Heart left ventricle (tissue), 13 donors: Measurements from ENCODE around the gene ACOXL.

Source experiments
- POLR2A ChIP-seq, 2 donors: fragments of 450-650 bp; IDR thresholded peaks; one replicate each; pipeline ENCODE4 v1.6.1; 2017; ENCODE audit warnings: antibody characterized with exemption in 2 of 2, mild to moderate bottlenecking in 2 of 2, moderate library complexity in 2 of 2
- TF ChIP-seq, protein P1 (sequence below), 12 donors: fragments of 200-600 bp; sonication (generic) in 4 of 12; IDR thresholded peaks; one replicate each; pipeline versions ENCODE4 v1.5.0 to v1.8.0; 2018 to 2022; ENCODE audit warnings: antibody characterized with exemption in 12 of 12, mild to moderate bottlenecking in 5 of 12
- donor health status: ischemic (EF 13 %, LVEDD 7.1; RV severe dilation, severe dysfunction).
- donor health status: DM: no; HTN: yes; CAD: no.
- donor health status: DM: no; HTN: no; CAD: no.
- donor health status: ischemic (EF 25% LVEDD 6.9; RV normal size, moderate dysfunction).
- donor health status: ischemic (EF 25% LVEDD 5.7; RV mildly dilated, moderate dysfunction).
- donor health status: ischemic (EF 35%, LVEDD 5.7; RV mildly dilated, moderate dysfunction).
- donor health status: nonischemic (EF 11% LVEDD 7.7; RV severe dilation, severe dysfunction).
- donor health status: DM: yes; HTN: yes; CAD: no.
- donor health status: PGD.
- donor health status: ischemic (EF 29% LVEDD 5.4; RV normal size, mild dysfunction).
- donor health status: nonischemic (EF 23%, LVEDD 6.1; RV moderate dilation, normal function).

DNA sequence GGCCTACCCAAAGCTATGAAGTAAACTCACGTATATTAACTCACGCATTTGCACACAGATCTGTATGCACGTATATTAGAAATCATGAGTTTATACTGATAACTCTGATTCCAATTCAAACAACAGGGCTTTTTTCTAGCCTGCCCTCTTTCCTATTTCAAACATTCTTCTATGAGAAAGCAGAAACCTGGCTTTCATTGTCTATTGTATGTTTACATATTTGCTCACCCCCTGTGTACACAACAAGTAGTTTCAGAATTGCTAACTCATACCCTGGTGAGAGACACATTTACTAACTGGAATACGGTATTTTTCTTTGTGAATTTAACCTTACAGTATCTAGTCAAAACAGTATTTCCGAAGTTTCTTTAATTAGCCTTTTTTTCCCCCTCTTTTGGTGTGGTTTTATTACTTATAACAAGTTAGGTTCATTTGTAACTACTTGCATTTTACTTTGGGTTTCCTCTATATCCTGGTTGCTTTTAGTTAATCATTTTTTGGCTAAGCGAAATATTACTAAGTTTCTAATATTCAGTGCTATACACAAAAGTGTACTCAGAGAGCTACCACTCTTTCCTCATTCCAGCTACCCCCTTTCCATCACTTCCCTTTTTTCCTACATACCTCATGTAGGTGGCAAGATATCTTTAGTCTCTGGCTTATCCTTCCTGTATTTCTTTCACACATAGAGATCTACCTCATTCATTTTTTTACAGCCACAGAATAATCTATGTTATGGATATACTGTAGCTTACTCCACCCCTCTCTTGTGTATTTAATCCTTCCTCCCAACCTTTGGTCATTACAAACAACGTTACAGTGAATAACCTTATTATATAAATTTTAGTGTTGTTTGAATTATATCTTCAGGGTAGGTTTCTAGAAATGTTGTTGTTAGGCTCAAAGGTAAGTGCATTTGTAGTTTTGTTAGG is 275.6 kb downstream of the ACOXL start:
- TF ChIP-seq, protein P1, sequence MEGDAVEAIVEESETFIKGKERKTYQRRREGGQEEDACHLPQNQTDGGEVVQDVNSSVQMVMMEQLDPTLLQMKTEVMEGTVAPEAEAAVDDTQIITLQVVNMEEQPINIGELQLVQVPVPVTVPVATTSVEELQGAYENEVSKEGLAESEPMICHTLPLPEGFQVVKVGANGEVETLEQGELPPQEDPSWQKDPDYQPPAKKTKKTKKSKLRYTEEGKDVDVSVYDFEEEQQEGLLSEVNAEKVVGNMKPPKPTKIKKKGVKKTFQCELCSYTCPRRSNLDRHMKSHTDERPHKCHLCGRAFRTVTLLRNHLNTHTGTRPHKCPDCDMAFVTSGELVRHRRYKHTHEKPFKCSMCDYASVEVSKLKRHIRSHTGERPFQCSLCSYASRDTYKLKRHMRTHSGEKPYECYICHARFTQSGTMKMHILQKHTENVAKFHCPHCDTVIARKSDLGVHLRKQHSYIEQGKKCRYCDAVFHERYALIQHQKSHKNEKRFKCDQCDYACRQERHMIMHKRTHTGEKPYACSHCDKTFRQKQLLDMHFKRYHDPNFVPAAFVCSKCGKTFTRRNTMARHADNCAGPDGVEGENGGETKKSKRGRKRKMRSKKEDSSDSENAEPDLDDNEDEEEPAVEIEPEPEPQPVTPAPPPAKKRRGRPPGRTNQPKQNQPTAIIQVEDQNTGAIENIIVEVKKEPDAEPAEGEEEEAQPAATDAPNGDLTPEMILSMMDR (IDR thresholded peaks at IDR 0.05), result no peak
- no peak for TF ChIP-seq POLR2A (IDR thresholded peaks at IDR 0.05)
